LNCAP (cell line): ENCODE results near the gene MAPKAPK3.
A peak's percentile ranks its signal among the peaks of the same experiment; 100 is the strongest.

Experiments
- TF ChIP-seq, protein P1 (sequence below): fragments of 450-650 bp; IDR thresholded peaks from 2 replicates; pipeline ENCODE4 v1.5.1; 2017; ENCODE audit warnings: mild to moderate bottlenecking

MAPKAPK3 gene

DNA sequence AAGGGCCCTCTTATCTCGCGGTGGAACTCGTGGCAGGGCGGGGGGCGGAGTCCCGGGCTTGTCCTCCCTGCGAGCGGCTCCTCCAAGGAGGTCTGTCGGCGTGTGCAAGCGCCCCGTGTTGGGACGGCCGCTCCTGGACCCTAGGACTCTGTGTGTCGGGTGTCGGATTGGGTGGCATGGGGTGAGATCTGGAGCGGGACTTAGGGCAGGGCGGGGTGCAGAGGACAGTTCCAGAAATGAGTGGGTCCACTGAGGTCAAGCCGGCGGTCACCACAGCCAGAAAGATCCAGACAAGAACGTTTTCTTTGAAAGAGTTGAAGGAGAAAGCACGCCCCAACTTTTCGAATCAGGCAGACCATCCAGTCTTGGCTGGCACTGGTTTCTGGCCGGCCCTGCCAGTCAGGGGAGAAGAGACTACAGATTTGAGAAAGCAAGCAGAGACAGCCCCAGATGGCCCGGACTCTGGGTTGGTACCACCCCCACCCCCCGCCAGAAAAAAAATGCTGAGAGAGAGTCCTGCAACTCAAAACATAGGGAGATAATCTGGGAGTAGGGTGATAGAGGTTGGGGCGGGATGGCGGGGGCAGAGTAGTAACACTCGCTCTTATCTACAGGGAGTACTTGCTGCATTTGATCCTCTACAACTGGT, 4.6 kb upstream of the MAPKAPK3 start:
- TF ChIP-seq, protein P1, sequence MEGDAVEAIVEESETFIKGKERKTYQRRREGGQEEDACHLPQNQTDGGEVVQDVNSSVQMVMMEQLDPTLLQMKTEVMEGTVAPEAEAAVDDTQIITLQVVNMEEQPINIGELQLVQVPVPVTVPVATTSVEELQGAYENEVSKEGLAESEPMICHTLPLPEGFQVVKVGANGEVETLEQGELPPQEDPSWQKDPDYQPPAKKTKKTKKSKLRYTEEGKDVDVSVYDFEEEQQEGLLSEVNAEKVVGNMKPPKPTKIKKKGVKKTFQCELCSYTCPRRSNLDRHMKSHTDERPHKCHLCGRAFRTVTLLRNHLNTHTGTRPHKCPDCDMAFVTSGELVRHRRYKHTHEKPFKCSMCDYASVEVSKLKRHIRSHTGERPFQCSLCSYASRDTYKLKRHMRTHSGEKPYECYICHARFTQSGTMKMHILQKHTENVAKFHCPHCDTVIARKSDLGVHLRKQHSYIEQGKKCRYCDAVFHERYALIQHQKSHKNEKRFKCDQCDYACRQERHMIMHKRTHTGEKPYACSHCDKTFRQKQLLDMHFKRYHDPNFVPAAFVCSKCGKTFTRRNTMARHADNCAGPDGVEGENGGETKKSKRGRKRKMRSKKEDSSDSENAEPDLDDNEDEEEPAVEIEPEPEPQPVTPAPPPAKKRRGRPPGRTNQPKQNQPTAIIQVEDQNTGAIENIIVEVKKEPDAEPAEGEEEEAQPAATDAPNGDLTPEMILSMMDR, result no peak

DNA sequence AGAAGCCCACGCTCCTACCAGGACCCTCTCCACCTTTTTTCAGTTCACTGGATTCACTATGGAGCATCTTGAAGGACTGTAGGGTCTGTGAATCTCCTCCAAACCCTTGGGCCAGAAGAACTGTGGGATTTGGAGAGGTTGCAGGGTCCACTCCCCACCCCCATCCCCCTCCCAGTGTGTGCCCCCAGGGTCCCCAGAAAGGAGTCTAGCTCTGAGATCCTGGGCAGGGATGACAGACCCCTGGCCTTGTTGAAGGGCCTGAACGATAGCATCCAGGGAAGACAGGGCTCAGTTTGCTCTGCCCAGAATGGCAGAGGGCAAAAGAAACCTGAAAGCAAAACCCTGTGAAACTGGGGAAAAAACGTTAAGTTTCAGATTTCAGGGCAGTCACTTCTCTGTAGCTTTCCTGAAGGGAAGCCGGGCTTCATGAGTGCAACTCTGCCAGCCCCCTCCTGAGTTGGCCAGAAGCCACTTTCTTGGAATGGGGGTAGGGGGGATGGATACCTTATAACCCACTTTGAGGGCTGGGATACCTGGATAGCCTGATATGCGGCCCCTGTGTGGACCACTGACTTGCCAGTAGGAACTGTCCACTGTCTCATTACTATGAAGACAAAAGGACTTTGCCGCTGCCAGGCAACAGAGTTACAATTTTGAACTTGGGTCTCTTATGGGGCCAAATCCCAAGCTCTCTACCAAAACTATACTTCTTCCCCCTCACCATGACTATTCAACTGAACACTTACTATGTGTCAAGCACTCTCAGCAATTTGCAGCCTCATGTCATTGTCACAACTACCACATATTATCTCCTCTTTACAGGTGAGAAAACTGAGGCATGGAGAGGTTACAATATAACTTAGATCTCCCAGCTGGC, 3.7 kb upstream of the MAPKAPK3 start:
- TF ChIP-seq, protein P1, result no peak

DNA sequence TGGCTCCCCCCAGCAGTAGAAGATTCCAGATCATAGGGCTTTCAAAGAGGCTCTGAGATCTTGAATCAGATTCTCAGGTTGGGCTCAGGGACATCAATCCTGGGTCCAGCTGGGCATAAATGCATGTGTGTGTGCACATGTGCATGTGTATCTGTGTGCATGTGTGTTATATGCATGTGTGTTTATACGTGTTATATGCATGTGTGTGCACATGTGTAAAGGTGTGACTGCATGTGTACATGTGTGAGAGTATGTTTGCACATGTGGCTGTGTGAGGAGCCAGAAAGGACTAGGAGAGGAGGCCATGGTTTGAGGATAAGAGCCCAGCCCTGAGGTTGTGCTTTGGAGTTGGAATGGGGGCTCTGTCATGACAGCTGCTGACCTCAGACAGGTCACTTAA, 1.8 kb upstream of the MAPKAPK3 start:
- TF ChIP-seq, protein P1, result no peak

DNA sequence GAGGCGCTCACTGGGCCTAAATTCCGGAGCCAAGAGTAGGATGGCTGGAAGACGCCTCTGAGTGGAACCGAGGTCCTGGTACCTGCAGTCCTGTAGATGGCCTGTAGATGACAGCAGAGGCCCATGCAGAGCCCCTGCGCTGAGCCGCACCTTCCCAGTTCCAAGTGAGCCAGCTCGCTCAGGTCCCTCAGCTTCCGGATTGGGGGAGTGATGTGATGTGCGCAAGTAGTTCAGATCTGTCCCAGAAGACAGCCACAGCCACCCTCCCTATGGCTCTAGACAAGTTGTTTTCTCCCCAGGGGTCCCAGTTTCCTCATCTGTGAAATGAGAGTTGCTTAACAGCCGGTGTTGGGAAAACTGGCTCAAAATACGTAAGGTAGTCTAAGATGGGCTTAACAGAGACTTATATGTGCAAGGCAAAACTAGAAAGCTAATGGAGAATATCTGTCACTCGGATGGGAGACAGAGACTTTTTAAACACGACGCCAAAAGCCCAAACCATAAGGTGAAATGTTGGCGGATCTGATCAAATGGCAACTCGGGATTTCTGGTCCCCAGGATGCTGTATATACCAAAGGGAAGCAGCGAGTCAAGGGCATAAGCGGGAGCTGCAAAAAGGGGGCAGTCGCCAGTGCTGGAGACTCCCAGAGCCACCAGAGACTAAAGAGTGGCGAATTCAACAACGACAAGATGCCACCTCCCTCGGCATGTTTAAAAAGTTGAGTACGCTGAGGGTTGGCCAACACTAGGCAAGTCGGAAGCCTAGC, 765 bp upstream of the MAPKAPK3 start:
- TF ChIP-seq, protein P1, result peak; percentile 98

DNA sequence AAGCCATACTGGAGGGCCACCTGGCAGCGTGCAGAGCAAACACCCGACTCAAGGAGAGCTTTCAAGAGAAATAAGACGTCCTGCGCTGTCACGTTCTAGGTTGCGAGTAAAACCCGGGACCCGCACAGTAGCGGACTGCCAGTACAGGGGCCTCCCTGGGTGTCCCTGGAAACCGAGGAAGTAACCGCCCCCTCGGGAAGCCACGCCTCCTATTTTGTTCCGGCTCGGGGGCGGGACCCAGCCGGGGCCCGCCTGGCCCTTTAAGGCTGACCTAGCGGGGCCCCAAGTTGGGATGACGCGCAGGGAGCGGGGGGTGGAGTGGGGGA, 218 bp upstream of the MAPKAPK3 start:
- TF ChIP-seq, protein P1, result no peak

DNA sequence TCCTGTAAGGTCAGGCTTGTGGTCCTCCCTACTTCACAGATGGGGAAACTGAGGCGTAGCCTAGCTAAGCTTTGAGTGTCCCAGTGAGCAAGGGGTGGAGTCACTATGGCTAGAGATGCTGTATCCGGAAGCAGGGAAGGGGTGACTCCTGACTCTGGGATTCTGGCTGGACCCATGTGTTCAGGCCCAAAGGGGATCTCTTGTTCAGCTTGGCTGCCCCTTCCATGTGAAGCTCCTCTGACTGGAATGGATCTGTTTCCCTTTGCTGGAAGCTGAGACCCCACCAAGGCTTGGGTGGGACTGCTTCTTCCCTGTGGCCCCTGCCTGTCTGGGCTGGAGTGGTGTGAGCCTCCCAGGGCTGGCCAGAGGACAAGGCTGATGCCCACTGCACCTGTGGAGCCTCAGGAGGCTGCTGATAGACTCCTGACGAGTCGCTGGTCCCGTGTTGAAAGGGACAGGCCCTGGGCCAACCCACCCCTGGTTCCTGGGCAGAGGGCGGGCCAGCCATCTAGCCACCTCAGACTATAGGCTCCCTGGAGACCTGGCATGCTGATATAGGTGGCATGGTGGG, 1.0 kb downstream of the MAPKAPK3 start:
- TF ChIP-seq, protein P1, result no peak

DNA sequence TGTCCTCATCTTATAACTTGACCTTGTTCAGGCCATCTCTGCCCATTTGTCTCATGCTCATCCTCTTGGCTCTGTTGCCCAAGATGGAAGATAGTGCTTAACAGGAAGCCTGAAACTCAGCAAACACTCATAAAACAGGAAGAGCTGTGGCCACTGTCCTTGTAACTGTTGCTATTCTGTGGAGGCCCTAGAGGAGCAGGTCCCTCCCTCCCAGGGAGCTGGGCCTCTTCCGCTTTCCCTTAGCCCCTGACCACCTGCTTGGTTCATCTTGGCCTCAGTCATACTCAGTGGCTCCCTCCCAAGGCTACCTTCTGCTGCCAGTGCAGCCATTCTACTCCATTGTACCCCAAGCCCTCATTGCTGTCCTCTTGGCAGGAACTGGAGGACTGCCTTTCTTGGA, 3.5 kb downstream of the MAPKAPK3 start:
- TF ChIP-seq, protein P1, result no peak
